CD14-positive monocyte (primary cell): ENCODE results near the gene GOLGA3. TPM values are rescaled to one million over a fixed set of nuclear protein-coding genes. Genes with fewer than 3 reads are reported as not detected.
"Not testable (repeated sequence)": the region's sequence is repeated elsewhere in the genome, so short reads cannot be mapped to it uniquely, and the experiment has no call there.

ENCODE experiments used
- DNase-seq, 3 donors: peaks; one replicate each; pipeline ENCODE4 v3.0.0-alpha.2; 2011 to 2022
- H2AFZ ChIP-seq: 2 replicates; pipeline ENCODE4 v1.6.0; 2012; ENCODE audit warnings: mild to moderate bottlenecking, low read depth, low read length, inconsistent platforms; ENCODE audit not compliant: insufficient read depth, poor library complexity, severe bottlenecking
- H3K27ac ChIP-seq, 2 donors: 1 replicate in 1 of 2; 2 replicates in 1 of 2; pipeline ENCODE4 v1.5.1; 2012 to 2013; ENCODE audit warnings: low read length in 2 of 2, control low read depth in 1 of 2, inconsistent platforms in 1 of 2, low read depth in 1 of 2, mild to moderate bottlenecking in 1 of 2
- H3K27me3 ChIP-seq, 2 donors: one replicate each; pipeline versions ENCODE4 v1.6.0 to v1.6.1; 2011 to 2013; ENCODE audit warnings: low read length in 2 of 2; ENCODE audit not compliant: control insufficient read depth in 2 of 2, insufficient read depth in 2 of 2
- H3K36me3 ChIP-seq, 2 donors: replicated peaks in 1 of 2; 1 replicate in 1 of 2; 2 replicates in 1 of 2; pipeline versions ENCODE4 v1.5.1 to v1.6.1; 2012 to 2013; ENCODE audit warnings: low read length in 2 of 2, control low read depth in 1 of 2, inconsistent platforms in 1 of 2, mild to moderate bottlenecking in 1 of 2; ENCODE audit not compliant: insufficient read depth in 2 of 2, control insufficient read depth in 1 of 2
- H3K4me1 ChIP-seq, 2 donors: 1 replicate in 1 of 2; 2 replicates in 1 of 2; pipeline versions ENCODE4 v1.5.1 to v1.6.1; 2012 to 2013; ENCODE audit warnings: low read length in 2 of 2, control low read depth in 1 of 2, inconsistent platforms in 1 of 2, mild to moderate bottlenecking in 1 of 2, moderate library complexity in 1 of 2; ENCODE audit not compliant: insufficient read depth in 2 of 2, control insufficient read depth in 1 of 2
- H3K4me2 ChIP-seq: replicated peaks from 2 replicates; pipeline ENCODE3; 2012; ENCODE audit warnings: low read length, moderate library complexity, mild to moderate bottlenecking; ENCODE audit not compliant: poor library complexity, severe bottlenecking; ENCODE audit errors: extremely low read depth
- H3K4me3 ChIP-seq, 3 experiments: fragments of 200-600 bp in 1 of 3; sonication (generic) in 1 of 3; replicated peaks in 1 of 3; 1 replicate in 2 of 3; 2 replicates in 1 of 3; pipeline ENCODE4 v1.5.1; 2011 to 2013; ENCODE audit warnings: low read length in 3 of 3, mild to moderate bottlenecking in 3 of 3, control low read depth in 2 of 3, low read depth in 2 of 3, inconsistent platforms in 1 of 3, moderate library complexity in 1 of 3
- H3K79me2 ChIP-seq: 2 replicates; pipeline ENCODE4 v1.6.0; 2012; ENCODE audit warnings: mild to moderate bottlenecking, control low read depth, inconsistent platforms, low read length, moderate library complexity; ENCODE audit not compliant: insufficient read depth
- H3K9ac ChIP-seq: 2 replicates; pipeline ENCODE4 v1.6.0; 2017; ENCODE audit warnings: low read length, mild to moderate bottlenecking; ENCODE audit not compliant: insufficient read depth, poor library complexity, severe bottlenecking
- H3K9me3 ChIP-seq, 2 donors: replicated peaks in 1 of 2; 1 replicate in 1 of 2; 2 replicates in 1 of 2; pipeline versions ENCODE4 v1.5.1 to v1.6.1; 2012 to 2013; ENCODE audit warnings: low read length in 2 of 2, control low read depth in 1 of 2; ENCODE audit not compliant: control insufficient read depth in 1 of 2, insufficient read depth in 1 of 2
- H4K20me1 ChIP-seq: 2 replicates; pipeline ENCODE4 v1.6.0; 2012; ENCODE audit warnings: mild to moderate bottlenecking, low read length, control low read depth, moderate library complexity; ENCODE audit not compliant: insufficient read depth
- H3K27ac Mint-ChIP-seq, 7 donors: one replicate each; pipeline ENCODE4 v1.8.0; 2020; ENCODE audit warnings: mild to moderate bottlenecking in 7 of 7, mixed read lengths in 7 of 7, moderate library complexity in 6 of 7, inconsistent platforms in 2 of 7
- H3K27me3 Mint-ChIP-seq, 3 donors: one replicate each; pipeline ENCODE4 v1.8.0; 2021 to 2022; ENCODE audit warnings: low read depth in 3 of 3, mild to moderate bottlenecking in 3 of 3, mixed read lengths in 3 of 3, moderate library complexity in 3 of 3, inconsistent platforms in 1 of 3
- H3K36me3 Mint-ChIP-seq, 2 donors: one replicate each; pipeline ENCODE4 v1.8.0; 2020; ENCODE audit warnings: mixed read lengths in 2 of 2, inconsistent platforms in 1 of 2, mild to moderate bottlenecking in 1 of 2
- H3K4me1 Mint-ChIP-seq: one replicate; pipeline ENCODE4 v1.8.0; 2020; ENCODE audit warnings: mild to moderate bottlenecking, mixed read lengths
- H3K4me3 Mint-ChIP-seq, 2 donors: one replicate each; pipeline ENCODE4 v1.8.0; 2020; ENCODE audit warnings: mild to moderate bottlenecking in 2 of 2, mixed read lengths in 2 of 2, moderate library complexity in 1 of 2
- H3K9me3 Mint-ChIP-seq, 7 donors: one replicate each; pipeline ENCODE4 v1.8.0; 2020 to 2022; ENCODE audit warnings: mixed read lengths in 7 of 7, mild to moderate bottlenecking in 6 of 7, moderate library complexity in 6 of 7, inconsistent platforms in 2 of 7
- CTCF ChIP-seq: fragments of 200-600 bp; IDR thresholded peaks from one replicate; pipeline ENCODE4 v1.8.0; 2022; ENCODE audit warnings: antibody characterized with exemption, mild to moderate bottlenecking
- WGBS: methylation state at CpG from one replicate; pipeline ENCODE4 v1.1.5; 2013; ENCODE audit warnings: missing lambda C conversion rate; ENCODE audit not compliant: insufficient coverage; 5-methylcytosine and 5-hydroxymethylcytosine counted together
- intact Hi-C, 2 donors: fragments of 100-400 bp; cut with micrococcal nuclease; formaldehyde crosslinking; loops; one replicate each; pipeline versions ENCODE4 v1.15.0 to v1.15.1; 2023
- polyA plus RNA-seq, 3 donors: library from polyadenylated mRNA; depleted of rRNA in 1 of 3; unstranded in 2 of 3; stranded (reverse) in 1 of 3; fragments of 300-500 nt in 2 of 3; fragments of >200 nt in 1 of 3; fragmentation: Illumina TruSeq in 2 of 3; gene quantifications; 1 replicate in 2 of 3; 2 replicates in 1 of 3; pipeline ENCODE4 v1.2.3, GENCODE V29; 2012 to 2021

GOLGA3 gene
- polyA plus RNA-seq, 3 donors: 1.2 to 12.0 (median 2.4) TPM

GRCh38 chr12:132861558-132861957, 32.9 kb upstream of the GOLGA3 start:
- Histone ChIP-seq H3K9ac (no peak overlapping the region), H3K36me3 (peaks cover 63 to 88% of the 10 kb centered on the region in 2 donors), H3K27ac (no peak overlapping the region), H2AFZ (no peak overlapping the region), H3K4me3 (no peak overlapping the region), H3K4me1 (no peaks in the 10 kb centered on the region), H3K27me3 (no peaks in the 10 kb centered on the region), H3K9me3 (peaks cover 31 to 32% of the 10 kb centered on the region in 2 donors), H3K79me2 (peaks cover 5% of the 10 kb centered on the region), H4K20me1 (no peaks in the 10 kb centered on the region), H3K4me2 (no peak overlapping the region)
- no peak for DNase-seq
- intact Hi-C loops: no loop called here
- 97% methylated on average over 6 of the region's 8 CpGs for WGBS
- Mint-ChIP-seq H3K4me1 (no peaks in the 10 kb centered on the region), H3K27me3 (no peaks in the 10 kb centered on the region), H3K9me3 (peaks cover 11 to 32% (median 20%) of the 10 kb centered on the region in 7 donors), H3K27ac (peak overlapping the region in 3 of 7 donors; percentile 18 to 79 (median 71)), H3K4me3 (no peak overlapping the region), H3K36me3 (peaks cover 57 to 88% of the 10 kb centered on the region in 2 donors)
- TF ChIP-seq CTCF: no peak

- H3K4me2 ChIP-seq: no peak overlapping the region
- Mint-ChIP-seq H3K9me3 (peaks cover 0 to 13% (median 6%) of the 10 kb centered on the region in 7 donors), H3K36me3 (peaks cover 68 to 92% of the 10 kb centered on the region in 2 donors), H3K27me3 (no peaks in the 10 kb centered on the region), H3K4me3 (no peak overlapping the region), H3K4me1 (no peaks in the 10 kb centered on the region), H3K27ac (peak overlapping the region in 1 of 7 donors; percentile 7)
- no peak overlapping the region for H3K27ac ChIP-seq
- peaks cover 4% of the 10 kb centered on the region in 2 donors for H3K9me3 ChIP-seq
- H3K4me3 ChIP-seq: no peak overlapping the region
- DNase-seq: no peak
- H3K9ac ChIP-seq: no peak overlapping the region
- H3K36me3 ChIP-seq: peaks cover 82 to 91% of the 10 kb centered on the region in 2 donors
- H2AFZ ChIP-seq: no peak overlapping the region
- intact Hi-C loops: no loop called here
- no peaks in the 10 kb centered on the region for H3K79me2 ChIP-seq
- TF ChIP-seq CTCF: no peak
- no peaks in the 10 kb centered on the region for H3K27me3 ChIP-seq
- 97% methylated on average over 17 of the region's 18 CpGs for whole genome bisulfite sequencing
- no peaks in the 10 kb centered on the region for H4K20me1 ChIP-seq
- H3K4me1 ChIP-seq: no peaks in the 10 kb centered on the region
Observed at GRCh38 chr12:132858718-132859266, 30.1 kb upstream of the GOLGA3 start.

- H2AFZ ChIP-seq, H3K9me3 ChIP-seq, H3K79me2 ChIP-seq, H3K27ac ChIP-seq, H3K4me1 ChIP-seq, H3K4me2 ChIP-seq, H4K20me1 ChIP-seq, H3K27ac Mint-ChIP-seq, H3K27me3 ChIP-seq, H3K27me3 Mint-ChIP-seq, H3K4me1 Mint-ChIP-seq, DNase-seq, H3K9ac ChIP-seq, H3K4me3 ChIP-seq, intact Hi-C loops, H3K9me3 Mint-ChIP-seq, H3K4me3 Mint-ChIP-seq: not testable (repeated sequence)
- H3K36me3 Mint-ChIP-seq: peaks cover 78 to 95% of the 10 kb centered on the region in 2 donors
- 97% methylated on average over 18 of the region's 21 CpGs for WGBS
- peaks cover 92 to 98% of the 10 kb centered on the region in 2 donors for H3K36me3 ChIP-seq
Observed at GRCh38 chr12:132857019-132857418, 28.4 kb upstream of the GOLGA3 start.
